HepG2 (cell line): ENCODE data around the gene PALM3. TPM values are rescaled to one million over a fixed set of nuclear protein-coding genes. Genes with fewer than 3 reads are reported as not detected.

Source experiments
- ATAC-seq: fragments of 200-7000 bp; cut with Tn5 transposase; 3 replicates; pipeline ENCODE4 v1.9.1; 2020; ENCODE audit warnings: mild to moderate bottlenecking, moderate library complexity
- BruUV-seq: library from RNA; stranded (reverse); fragments of 400-500 nt; replicated peaks from 2 replicates; lab custom pipeline; 2021; lab: Mats Ljungman, UMichigan
- CTCF ChIA-PET: fragments of 300-600 bp; formaldehyde crosslinking; extraction: SDS; loops from one replicate; lab custom pipeline; 2021; ENCODE audit warnings: low total read pairs, inconsistent platforms, low intra/inter-chr PET ratio; lab: Yijun Ruan, JAX
- POLR2A ChIA-PET: fragments of 350-600 bp; sonication (Branson Sonifier 250); formaldehyde crosslinking; loops from one replicate; lab custom pipeline; 2020; ENCODE audit warnings: antibody characterized with exemption, inconsistent platforms; lab: Yijun Ruan, JAX
- DNase-seq: peaks from one replicate; pipeline ENCODE4 v3.0.0-alpha.2; 2015; ENCODE audit warnings: low spot score
- FAIRE-seq: peaks from 3 replicates; lab custom pipeline; 2011; peaks lifted over from hg19 to GRCh38; lab: Jason Lieb, UNC
- H2AFZ ChIP-seq: one replicate; pipeline ENCODE4 v1.6.1; 2011; ENCODE audit warnings: low read length, inconsistent platforms
- H3K27ac ChIP-seq: fragments of 300-600 bp; 3 replicates; pipeline ENCODE4 v1.8.0; 2011; ENCODE audit warnings: mixed run types, mild to moderate bottlenecking, mixed read lengths, low read length, inconsistent platforms; ENCODE audit not compliant: insufficient read depth; ENCODE audit errors: extremely low read length
- H3K27me3 ChIP-seq, 2 experiments: fragments of 200-600 bp in 1 of 2; 2 replicates in 1 of 2; 3 replicates in 1 of 2; pipeline versions ENCODE4 v1.6.0 to v1.8.0; 2011; ENCODE audit warnings: low read length in 2 of 2, mild to moderate bottlenecking in 2 of 2, moderate library complexity in 2 of 2, inconsistent platforms in 1 of 2; ENCODE audit not compliant: insufficient read depth in 2 of 2, control insufficient read depth in 1 of 2
- H3K36me3 ChIP-seq, 2 experiments: fragments of 200-600 bp in 1 of 2; replicated peaks in 1 of 2; 2 replicates in 1 of 2; 3 replicates in 1 of 2; pipeline versions ENCODE4 v1.5.1 to v1.8.0; 2011; ENCODE audit warnings: low read length in 2 of 2, inconsistent platforms in 1 of 2; ENCODE audit not compliant: insufficient read depth in 2 of 2, control insufficient read depth in 1 of 2
- H3K4me1 ChIP-seq: 2 replicates; pipeline ENCODE4 v1.5.1; 2012; ENCODE audit warnings: low read length, inconsistent platforms; ENCODE audit not compliant: insufficient read depth
- H3K4me2 ChIP-seq: 2 replicates; pipeline ENCODE4 v1.6.0; 2011; ENCODE audit warnings: low read depth, low read length, inconsistent platforms
- H3K4me3 ChIP-seq, 3 experiments: fragments of 200-600 bp in 1 of 3; sonication (generic), shearing (Covaris generic) in 1 of 3; replicated peaks in 1 of 3; 2 replicates each; pipeline ENCODE4 v1.5.1; 2011 to 2016; ENCODE audit warnings: low read length in 3 of 3, inconsistent platforms in 2 of 3, low read depth in 2 of 3, mild to moderate bottlenecking in 2 of 3, control low read depth in 1 of 3, mixed read lengths in 1 of 3; ENCODE audit not compliant: insufficient read depth in 1 of 3
- H3K79me2 ChIP-seq: one replicate; pipeline ENCODE4 v1.6.1; 2011; ENCODE audit warnings: low read length, inconsistent platforms; ENCODE audit not compliant: insufficient read depth
- H3K9ac ChIP-seq: 2 replicates; pipeline ENCODE4 v1.6.0; 2011; ENCODE audit warnings: mild to moderate bottlenecking, low read depth, low read length, inconsistent platforms; ENCODE audit not compliant: insufficient read depth
- H3K9me3 ChIP-seq: 2 replicates; pipeline ENCODE4 v1.5.1; 2012; ENCODE audit warnings: mild to moderate bottlenecking, low read length
- H4K20me1 ChIP-seq: 2 replicates; pipeline ENCODE4 v1.6.0; 2011; ENCODE audit warnings: inconsistent platforms, mild to moderate bottlenecking, low read length, moderate library complexity; ENCODE audit not compliant: insufficient read depth
- ATM ChIP-seq: fragments of 450-650 bp; IDR thresholded peaks from 2 replicates; pipeline ENCODE4 v1.7.1; 2017; ENCODE audit warnings: mild to moderate bottlenecking, borderline replicate concordance
- DPF2 ChIP-seq: sonication (generic); formaldehyde crosslinking; IDR thresholded peaks from 2 replicates; pipeline ENCODE4 v1.4.0; 2020; ENCODE audit warnings: mild to moderate bottlenecking, low read depth, missing genetic modification reagents, borderline replicate concordance
- GZF1 ChIP-seq: sonication (generic); formaldehyde crosslinking; IDR thresholded peaks from 2 replicates; pipeline ENCODE4 v1.5.1; 2020; ENCODE audit warnings: mild to moderate bottlenecking, missing genetic modification reagents
- JARID2 ChIP-seq: sonication (generic); formaldehyde crosslinking; IDR thresholded peaks from 2 replicates; pipeline ENCODE4 v1.8.1; 2023; ENCODE audit warnings: missing genetic modification reagents, inconsistent platforms; ENCODE audit not compliant: insufficient replicate concordance
- KDM4B ChIP-seq: sonication (generic); formaldehyde crosslinking; IDR thresholded peaks from 2 replicates; pipeline ENCODE4 v1.4.0; 2020; ENCODE audit warnings: missing genetic modification reagents
- NFE2L1 ChIP-seq: sonication (generic); formaldehyde crosslinking; IDR thresholded peaks from 2 replicates; pipeline ENCODE4 v1.4.0; 2020; ENCODE audit warnings: missing genetic modification reagents, mild to moderate bottlenecking, borderline replicate concordance
- PLRG1 ChIP-seq: fragments of 450-650 bp; conservative IDR thresholded peaks from 2 replicates; pipeline ENCODE4 v1.6.1; 2016
- PPARG ChIP-seq: conservative IDR thresholded peaks from 2 replicates; pipeline ENCODE4 v1.6.1; 2016; ENCODE audit warnings: missing biosample characterization, missing genetic modification reagents
- SMAD1 ChIP-seq: sonication (generic); formaldehyde crosslinking; IDR thresholded peaks from 2 replicates; pipeline ENCODE4 v1.4.0; 2020; ENCODE audit warnings: missing genetic modification reagents, low read depth, mild to moderate bottlenecking, borderline replicate concordance
- SP5 ChIP-seq: IDR thresholded peaks from 2 replicates; pipeline ENCODE4 v1.6.1; 2016; ENCODE audit warnings: low read depth, borderline replicate concordance
- YEATS4 ChIP-seq: sonication (generic); formaldehyde crosslinking; IDR thresholded peaks from 2 replicates; pipeline ENCODE4 v1.4.0; 2020; ENCODE audit warnings: missing genetic modification reagents, borderline replicate concordance
- ZNF468 ChIP-seq: sonication (generic); formaldehyde crosslinking; IDR thresholded peaks from 2 replicates; pipeline ENCODE4 v1.8.0; 2022; ENCODE audit warnings: mild to moderate bottlenecking, moderate library complexity, missing genetic modification reagents
- ZNF768 ChIP-seq: sonication (generic); formaldehyde crosslinking; IDR thresholded peaks from 2 replicates; pipeline ENCODE4 v1.4.0; 2020; ENCODE audit warnings: missing genetic modification reagents
- WGBS: methylation state at CpG from one replicate; pipeline ENCODE4 v1.1.6; 2017; ENCODE audit warnings: low lambda C conversion rate; 5-methylcytosine and 5-hydroxymethylcytosine counted together
- in situ Hi-C: cut with HindIII; loops from 2 replicates; pipeline ENCODE4 v1.10.0; 2017; ENCODE audit warnings: low pct_unique_long_range_greater_than_20kb; ENCODE audit not compliant: extremely low pct_ligation_motif_present
- intact Hi-C: fragments of 100-400 bp; cut with micrococcal nuclease; formaldehyde crosslinking; loops from one replicate; pipeline ENCODE4 v1.10.0; 2022; ENCODE audit not compliant: unreplicated experiment
- polyA plus RNA-seq, 8 experiments: library from polyadenylated mRNA; depleted of rRNA in 3 of 8; stranded (reverse) in 7 of 8; unstranded in 1 of 8; fragments of >200 nt; fragmentation: Illumina TruSeq in 4 of 8; extraction: Trizol in 4 of 8; gene quantifications; 2 replicates each; pipeline versions ENCODE4 v1.2.1 to v1.2.3, GENCODE V29; 2011 to 2016; ENCODE audit warnings: low read depth in 4 of 8, missing spikeins in 1 of 8, mixed read lengths in 1 of 8; ENCODE audit not compliant: insufficient read depth in 1 of 8
- total RNA-seq, 5 experiments: library from RNA; depleted of rRNA; stranded (reverse); fragments of >200 nt; fragmentation: Illumina TruSeq; extraction: Trizol; gene quantifications; 2 replicates each; pipeline ENCODE4 v1.2.3, GENCODE V29; 2016; ENCODE audit warnings: low read depth in 1 of 5
- TF ChIP-seq, protein P1 (sequence below): sonication (generic); formaldehyde crosslinking; IDR thresholded peaks from 2 replicates; pipeline ENCODE4 v1.4.0; 2020; ENCODE audit warnings: missing genetic modification reagents

Gene PALM3
- total and polyA plus RNA-seq, 2 of the 13 experiments (the other 11 are each of a cell fraction or from before 2014, with no cell fraction given): 0.79 to 2.4 TPM

DNA sequence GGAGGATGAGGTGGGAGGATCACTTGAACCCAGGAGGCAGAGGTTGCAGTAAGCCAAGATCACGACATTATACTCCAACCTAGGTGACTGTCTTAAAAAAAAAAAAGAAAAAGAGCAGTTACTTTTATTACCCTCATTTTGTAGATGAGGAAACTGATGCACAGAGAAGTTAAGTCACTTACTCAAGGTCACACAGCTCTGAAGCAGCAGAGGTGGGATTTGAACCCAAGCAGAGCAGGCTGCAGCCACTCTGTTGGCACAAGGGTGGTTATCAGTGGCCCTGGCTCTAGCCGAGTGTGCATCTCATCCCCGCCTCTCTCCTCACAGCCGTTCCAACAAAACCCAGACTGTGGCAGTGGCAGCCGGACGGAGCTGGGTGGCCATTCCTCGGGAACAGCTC is 22.7 kb downstream of the PALM3 start:
- 94% methylated on average over 5 of the region's 7 CpGs for WGBS
- intact Hi-C loops: no loop called here
- POLR2A ChIA-PET: no interaction called here

DNA sequence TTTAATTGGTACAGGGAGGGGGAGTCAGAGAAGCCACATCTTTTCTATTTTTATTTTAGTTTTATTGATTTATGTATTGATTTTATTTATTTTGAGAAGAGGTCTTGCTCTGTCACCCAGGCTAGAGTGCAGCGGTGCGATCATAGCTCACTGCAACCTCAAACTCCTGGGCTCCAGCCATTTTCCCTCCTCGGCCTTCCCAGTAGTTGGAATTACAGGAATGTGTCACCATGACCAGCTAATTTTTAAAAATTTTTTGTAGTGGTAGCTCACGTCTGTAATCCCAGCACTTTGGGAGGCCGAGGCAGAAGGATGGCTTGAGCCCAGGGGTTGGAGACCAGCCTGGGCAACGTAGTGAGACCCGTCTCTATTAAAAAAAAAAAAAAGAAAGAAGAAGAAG is 26.2 kb downstream of the PALM3 start:
- Histone ChIP-seq H3K4me2 (no peak overlapping the region), H3K27ac (no peak overlapping the region), H3K4me3 (no peak overlapping the region), H3K27me3 (peaks cover 0 to 6% of the 10 kb centered on the region in 2 experiments; a peak in 3 of 5 replicates), H3K9me3 (no peaks in the 10 kb centered on the region), H3K79me2 (no peaks in the 10 kb centered on the region), H3K4me1 (peaks cover 9% of the 10 kb centered on the region), H4K20me1 (no peaks in the 10 kb centered on the region), H3K9ac (no peak overlapping the region), H2AFZ (no peak overlapping the region), H3K36me3 (no peaks in the 10 kb centered on the region)
- DNase-seq: no peak
- intact Hi-C loops: no loop called here
- FAIRE-seq: no peak
- POLR2A ChIA-PET: no interaction called here
- TF ChIP-seq PPARG (CRISPR knock-in tag) (no peak), GZF1 (CRISPR knock-in tag) (no peak), DPF2 (no peak), KDM4B (no peak), SP5 (CRISPR knock-in tag) (no peak), NFE2L1 (CRISPR knock-in tag) (no peak), ATM (no peak), YEATS4 (CRISPR knock-in tag) (no peak), JARID2 (CRISPR knock-in tag) (no peak), ZNF468 (CRISPR knock-in tag) (no peak), PLRG1 (no peak), SMAD1 (CRISPR knock-in tag) (no peak)
- CTCF ChIA-PET: no interaction called here
- 91% methylated on average over 7 of the region's 7 CpGs for WGBS
- BruUV-seq: no TSS peak
- in situ Hi-C loops: no loop called here
- no peak for ATAC-seq

More for the DNA sequence above, 22.7 kb downstream of the PALM3 start:
- peak; percentile 90 for TF ChIP-seq ZNF768 (CRISPR knock-in tag)
- TF ChIP-seq, protein P1, sequence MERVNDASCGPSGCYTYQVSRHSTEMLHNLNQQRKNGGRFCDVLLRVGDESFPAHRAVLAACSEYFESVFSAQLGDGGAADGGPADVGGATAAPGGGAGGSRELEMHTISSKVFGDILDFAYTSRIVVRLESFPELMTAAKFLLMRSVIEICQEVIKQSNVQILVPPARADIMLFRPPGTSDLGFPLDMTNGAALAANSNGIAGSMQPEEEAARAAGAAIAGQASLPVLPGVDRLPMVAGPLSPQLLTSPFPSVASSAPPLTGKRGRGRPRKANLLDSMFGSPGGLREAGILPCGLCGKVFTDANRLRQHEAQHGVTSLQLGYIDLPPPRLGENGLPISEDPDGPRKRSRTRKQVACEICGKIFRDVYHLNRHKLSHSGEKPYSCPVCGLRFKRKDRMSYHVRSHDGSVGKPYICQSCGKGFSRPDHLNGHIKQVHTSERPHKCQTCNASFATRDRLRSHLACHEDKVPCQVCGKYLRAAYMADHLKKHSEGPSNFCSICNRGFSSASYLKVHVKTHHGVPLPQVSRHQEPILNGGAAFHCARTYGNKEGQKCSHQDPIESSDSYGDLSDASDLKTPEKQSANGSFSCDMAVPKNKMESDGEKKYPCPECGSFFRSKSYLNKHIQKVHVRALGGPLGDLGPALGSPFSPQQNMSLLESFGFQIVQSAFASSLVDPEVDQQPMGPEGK (CRISPR knock-in tag): no peak
- Histone ChIP-seq H3K36me3 (no peaks in the 10 kb centered on the region), H2AFZ (no peak overlapping the region), H3K9me3 (no peaks in the 10 kb centered on the region), H3K4me1 (no peaks in the 10 kb centered on the region), H3K27ac (no peak overlapping the region), H3K27me3 (no peaks in the 10 kb centered on the region; a peak in 1 of 5 replicates), H3K4me3 (no peak overlapping the region), H3K9ac (no peak overlapping the region), H4K20me1 (no peaks in the 10 kb centered on the region), H3K79me2 (no peaks in the 10 kb centered on the region), H3K4me2 (no peak overlapping the region)
- no peak for FAIRE-seq
- no peak for ATAC-seq
- DNase-seq: no peak
- CTCF ChIA-PET: no interaction called here
- no TSS peak for BruUV-seq
- in situ Hi-C loops: no loop called here
